ENCODE results near the gene RAB36.

The RAB36 gene

GRCh38 chr22:23140385-23140784, 4.9 kb upstream of the RAB36 start:
- no peak for DNase-seq

- no peak for DNase-seq
Measured at GRCh38 chr22:23142546-23143105, 2.7 kb upstream of the RAB36 start.

- no peak for DNase-seq
Measured at GRCh38 chr22:23143119-23143518, 2.2 kb upstream of the RAB36 start.

- DNase-seq, result no peak
Measured at GRCh38 chr22:23144432-23144831, 845 bp upstream of the RAB36 start.

GRCh38 chr22:23145878-23146470, 697 bp downstream of the RAB36 start:
- DNase-seq, result no peak

GRCh38 chr22:23146478-23147205, 1.4 kb downstream of the RAB36 start:
- DNase-seq, result no peak

- no peak for DNase-seq
Measured at GRCh38 chr22:23147617-23148387, 2.5 kb downstream of the RAB36 start.

DNA sequence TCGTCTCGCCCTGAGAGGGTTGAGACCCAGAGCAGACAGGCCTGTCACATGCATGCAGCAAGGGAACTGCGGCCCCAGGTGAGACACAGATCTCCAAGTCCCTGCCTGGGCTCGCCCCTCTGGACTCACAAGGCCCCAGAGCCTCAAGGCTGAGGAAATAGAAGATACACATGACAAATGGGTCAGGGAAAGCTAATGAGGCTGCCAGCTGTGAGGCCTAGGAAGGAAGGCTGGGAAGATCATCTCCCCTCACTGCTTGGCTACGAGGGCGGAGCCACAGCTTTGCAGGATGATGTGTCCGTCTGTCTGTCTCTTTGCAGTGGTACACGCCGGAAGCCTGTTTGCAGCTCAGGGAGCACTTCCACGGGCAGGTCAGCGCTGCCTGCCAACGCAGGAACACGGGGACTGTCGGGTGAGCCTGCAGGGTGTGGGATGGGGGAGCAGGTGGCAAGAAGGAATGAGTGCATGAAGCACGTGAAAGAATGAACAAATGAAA, 4.5 kb downstream of the RAB36 start:
- no peak for DNase-seq

DNA sequence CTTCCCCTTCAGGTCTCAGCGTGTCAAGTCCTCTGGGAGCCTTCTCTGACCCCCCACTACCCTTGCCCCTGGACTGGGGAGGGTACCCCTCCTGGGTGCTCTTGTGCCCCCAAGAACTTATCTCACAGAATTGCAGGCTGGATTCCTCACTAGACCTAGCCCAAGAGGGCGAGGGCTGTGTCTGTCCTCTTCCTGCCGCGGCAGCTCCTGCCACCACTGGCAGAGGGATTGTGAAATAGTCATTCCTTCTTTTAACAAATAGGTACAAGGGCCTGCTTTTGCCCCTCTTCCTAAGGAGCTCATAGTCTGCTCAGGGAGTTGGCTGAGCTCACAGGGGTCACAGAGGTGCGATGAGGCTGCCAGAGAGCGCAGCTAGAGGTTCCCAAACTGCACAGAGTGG, 5.5 kb downstream of the RAB36 start:
- DNase-seq, result no peak

DNA sequence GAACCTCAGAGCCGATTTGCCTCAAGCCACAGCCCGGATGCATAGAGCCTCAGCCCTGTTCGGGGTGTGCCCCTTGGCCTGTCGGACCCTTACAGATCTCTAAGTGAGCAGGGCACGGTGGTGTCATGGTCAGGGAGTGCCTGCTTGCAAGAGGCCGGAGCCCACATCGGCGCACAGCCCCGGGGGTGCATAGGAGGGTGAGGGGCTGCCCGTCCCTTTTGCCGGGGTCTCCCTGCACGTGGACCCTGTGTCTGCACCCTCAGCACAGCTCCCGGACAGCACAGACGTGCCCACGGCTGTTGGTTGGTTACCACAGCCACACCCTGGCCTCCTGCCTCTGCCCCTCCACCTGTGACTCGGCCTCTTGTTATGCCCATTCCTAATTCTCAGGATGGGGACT, 6.5 kb downstream of the RAB36 start:
- no peak for DNase-seq

- no peak for DNase-seq
Measured at GRCh38 chr22:23152238-23153114, 7.2 kb downstream of the RAB36 start.

DNA sequence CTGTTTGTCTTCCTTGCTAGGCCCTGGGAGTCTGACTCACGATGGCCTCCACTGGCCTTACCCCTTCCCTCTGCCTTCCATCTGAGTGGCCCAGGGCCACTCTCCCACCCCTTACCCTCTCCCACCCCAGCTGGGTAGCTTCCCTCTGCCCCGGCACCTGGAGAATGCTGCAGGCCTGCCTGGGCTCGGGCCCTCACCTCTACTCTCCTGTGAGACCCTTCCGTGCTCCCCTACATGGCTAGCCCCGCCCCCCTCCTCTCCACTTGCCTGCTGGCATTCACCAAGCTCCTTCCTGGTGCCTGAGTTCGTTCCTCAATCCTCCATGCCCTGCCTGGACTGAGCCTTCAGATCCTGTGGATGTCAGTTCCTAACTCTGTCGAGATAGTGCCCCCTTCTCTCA, 8.7 kb downstream of the RAB36 start:
- DNase-seq, result no peak

GRCh38 chr22:23154461-23154860, 9.2 kb downstream of the RAB36 start:
- DNase-seq, result no peak

- no peak for DNase-seq
Measured at GRCh38 chr22:23155143-23155542, 9.9 kb downstream of the RAB36 start.

GRCh38 chr22:23155831-23156230, 10.6 kb downstream of the RAB36 start:
- no peak for DNase-seq

DNA sequence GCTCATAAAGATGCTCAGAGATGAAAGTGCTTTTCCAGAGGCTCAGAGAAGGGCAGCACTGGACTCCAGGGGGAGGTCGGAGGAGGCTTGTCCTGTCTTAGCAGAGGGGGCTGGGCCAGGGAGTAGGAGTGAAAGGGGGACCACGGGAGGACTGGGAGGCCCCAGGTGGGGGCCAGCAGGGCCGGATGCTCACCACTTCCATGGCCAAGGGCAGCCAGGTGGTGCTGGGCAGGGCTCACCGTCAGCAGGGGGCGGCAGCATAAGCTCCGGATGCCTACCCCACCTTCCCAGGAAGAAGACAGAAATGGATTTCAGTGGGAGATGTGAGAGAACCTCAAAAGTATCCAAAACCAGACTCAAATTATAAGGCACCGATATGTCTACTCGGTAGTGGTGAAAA, 11.0 kb downstream of the RAB36 start:
- DNase-seq, result no peak

DNA sequence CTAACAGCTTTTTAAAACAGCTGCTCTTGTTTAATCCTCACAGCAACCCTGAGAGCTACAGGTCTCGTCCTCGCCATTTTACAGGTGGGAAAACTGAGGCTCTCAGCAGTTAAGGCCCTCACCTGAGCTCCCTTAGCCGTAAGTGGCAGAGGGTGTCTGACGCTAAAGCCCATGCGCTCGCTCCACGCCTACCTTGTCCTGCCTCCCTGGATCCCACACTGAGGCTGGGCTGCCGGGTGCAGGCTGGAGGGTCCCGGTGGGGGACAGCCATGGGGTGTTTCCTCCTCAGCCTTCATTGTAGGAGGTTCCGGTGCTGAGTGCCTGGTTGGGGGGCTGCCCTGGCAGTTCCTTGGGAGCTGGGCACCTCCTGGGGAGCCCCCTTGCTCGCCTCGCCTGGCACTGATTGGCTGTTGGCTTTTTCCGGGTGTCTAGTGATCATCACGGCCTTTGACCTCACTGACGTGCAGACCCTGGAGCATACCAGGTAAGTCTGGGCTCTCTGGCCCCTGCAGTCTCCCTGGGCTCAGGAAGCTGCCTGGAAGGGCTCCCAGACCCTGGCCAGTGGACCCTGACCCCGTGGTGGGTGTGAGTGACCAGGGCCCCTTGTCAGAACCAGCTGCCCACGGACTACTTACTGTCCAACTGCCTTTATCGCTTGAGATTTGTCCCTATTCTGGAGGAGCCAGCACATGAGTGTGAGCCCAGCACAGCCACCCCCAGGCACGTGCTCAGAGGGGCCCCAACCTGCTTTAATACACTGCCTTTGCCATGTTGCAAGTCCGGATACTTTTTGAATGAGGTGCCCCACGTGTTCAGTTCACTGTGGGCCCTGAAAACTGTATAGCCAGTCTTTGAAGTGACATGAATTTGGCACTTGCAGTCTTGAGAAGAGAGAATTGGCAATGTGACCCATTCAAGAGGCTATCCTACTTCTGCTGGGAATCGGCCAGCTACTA, 12.6 kb downstream of the RAB36 start:
- no peak for DNase-seq

- no peak for DNase-seq
Measured at GRCh38 chr22:23158516-23159290, 13.4 kb downstream of the RAB36 start.

DNA sequence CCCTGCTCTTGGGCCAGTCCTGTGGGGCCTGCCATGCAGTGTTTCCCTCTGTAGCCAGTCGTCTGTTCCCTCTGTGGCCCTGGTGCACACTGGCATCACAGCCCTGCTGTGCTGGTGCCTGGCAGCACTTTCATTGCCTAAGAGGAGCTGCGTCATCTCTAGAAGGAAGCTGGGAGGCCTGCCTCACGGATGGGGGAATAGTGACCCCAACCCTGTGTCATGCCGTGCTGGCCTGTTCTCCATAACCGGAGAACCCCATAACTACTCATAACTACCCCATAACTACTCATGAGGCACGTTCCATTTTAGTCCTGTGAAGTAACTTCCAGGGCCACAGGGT, 14.0 kb downstream of the RAB36 start:
- DNase-seq, result no peak

DNA sequence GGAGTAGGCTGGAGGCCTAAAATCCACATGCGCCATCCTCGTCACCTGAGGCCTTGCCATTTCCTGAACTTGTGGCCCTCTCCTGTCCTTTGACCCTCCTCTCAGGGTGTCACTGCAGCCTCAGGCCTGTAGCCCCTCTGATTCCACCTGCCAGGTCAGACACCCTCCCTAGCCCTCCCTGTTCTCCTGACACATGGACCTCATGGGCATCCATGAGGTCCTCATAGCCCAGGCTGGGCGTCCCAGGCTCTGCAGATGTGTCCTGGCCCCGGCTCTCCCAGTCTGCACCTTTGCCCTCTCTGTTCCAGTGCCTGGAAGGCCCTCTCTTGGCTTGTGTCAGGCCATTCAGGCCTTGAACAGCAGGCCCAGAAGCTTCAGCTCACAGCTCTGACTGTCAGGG, 15.8 kb downstream of the RAB36 start:
- no peak for DNase-seq

GRCh38 chr22:23161574-23161973, 16.3 kb downstream of the RAB36 start:
- no peak for DNase-seq

Data from NCI-H1694 (cell line).